NCI-H1417 (cell line): Measurements from ENCODE around the gene NDUFAF8.
A peak's percentile ranks its signal among the peaks of the same experiment; 100 is the strongest.

Experiments used
- DNase-seq, 3 experiments: peaks; one replicate each; lab custom pipeline; 2025; lab: John Stamatoyannopoulos, UW

NDUFAF8 gene

DNA sequence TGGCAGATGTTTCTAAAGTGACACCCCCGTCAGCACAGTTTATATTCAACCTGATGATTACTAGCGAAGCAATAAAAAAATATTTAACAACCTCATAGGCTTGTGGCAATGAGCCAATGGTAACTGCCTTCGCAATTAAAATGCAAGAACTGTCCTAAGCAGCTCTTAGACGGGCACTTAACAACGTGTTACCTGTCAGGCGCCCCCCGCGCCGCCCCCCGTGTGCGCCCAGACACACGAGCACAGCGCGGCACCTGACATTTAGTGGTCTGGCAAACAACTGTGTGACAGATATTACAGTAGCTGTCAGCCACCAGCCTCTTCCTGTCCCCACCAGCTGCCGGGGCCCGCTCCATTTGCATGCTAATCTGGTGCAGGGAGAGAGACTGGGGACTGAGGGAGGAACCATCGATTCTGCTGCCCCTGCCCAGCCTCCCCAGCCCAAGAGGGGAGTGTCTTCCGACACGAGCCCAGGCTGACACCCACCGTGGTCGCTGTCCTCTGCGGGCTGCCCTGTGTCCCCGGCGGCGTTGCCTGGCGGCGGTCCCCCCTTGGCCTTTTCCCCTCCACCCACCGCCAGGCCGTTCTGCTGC, 12.7 kb downstream of the NDUFAF8 start:
- peak; percentile 91 to 98 (median 96) for DNase-seq

DNA sequence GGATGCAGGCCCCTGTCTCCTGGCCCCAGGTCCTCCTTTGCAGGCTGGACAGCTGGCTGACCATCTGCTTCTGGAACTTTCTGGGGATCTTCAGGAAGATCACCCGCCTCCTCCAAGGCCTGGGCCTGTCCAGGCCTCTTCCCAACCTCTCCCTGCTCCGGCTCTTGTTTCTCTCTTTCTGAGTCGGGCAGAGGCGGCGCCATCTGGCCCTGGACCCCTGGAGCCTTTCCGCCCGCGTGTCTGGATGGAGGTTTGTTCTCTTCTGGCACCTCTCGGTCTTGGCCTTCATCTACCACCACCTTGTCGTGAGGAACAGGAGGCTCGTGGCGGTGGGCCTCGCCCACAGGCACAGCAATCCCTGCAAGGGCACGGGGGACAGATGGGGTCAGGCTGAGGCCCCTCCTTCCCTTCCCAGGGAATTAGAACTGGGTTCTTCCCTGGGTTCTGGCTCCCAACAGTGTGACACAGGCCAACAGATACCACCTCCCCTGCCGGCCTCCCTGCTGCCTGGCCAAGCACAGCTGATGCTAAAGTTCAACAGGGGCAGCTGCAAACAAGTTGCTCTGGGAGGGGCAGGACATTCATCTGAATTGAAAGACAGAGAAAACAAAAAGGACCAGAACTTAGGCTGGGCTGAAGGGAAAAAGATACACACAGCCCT, 13.3 kb downstream of the NDUFAF8 start:
- peak in 2 of 3 experiments; percentile 59 to 68 for DNase-seq

DNA sequence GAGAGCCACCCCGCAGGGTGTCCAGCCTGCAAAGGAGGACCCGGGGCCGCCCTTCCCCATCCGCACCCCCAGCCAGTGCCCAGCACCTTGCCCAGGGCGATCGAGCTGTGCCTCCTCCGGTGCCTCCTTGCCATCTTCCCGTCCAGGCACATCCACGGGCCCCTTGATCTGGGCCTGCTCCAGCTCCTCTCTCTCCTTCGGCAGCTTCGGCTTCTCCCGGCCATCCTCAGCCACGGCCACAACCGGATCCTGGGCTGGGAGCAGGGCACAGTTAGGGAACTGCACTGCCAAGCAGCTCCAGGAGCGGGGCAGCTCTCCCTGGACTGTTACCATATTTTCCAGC, 13.8 kb downstream of the NDUFAF8 start:
- peak in 1 of 3 experiments; percentile 44 for DNase-seq

DNA sequence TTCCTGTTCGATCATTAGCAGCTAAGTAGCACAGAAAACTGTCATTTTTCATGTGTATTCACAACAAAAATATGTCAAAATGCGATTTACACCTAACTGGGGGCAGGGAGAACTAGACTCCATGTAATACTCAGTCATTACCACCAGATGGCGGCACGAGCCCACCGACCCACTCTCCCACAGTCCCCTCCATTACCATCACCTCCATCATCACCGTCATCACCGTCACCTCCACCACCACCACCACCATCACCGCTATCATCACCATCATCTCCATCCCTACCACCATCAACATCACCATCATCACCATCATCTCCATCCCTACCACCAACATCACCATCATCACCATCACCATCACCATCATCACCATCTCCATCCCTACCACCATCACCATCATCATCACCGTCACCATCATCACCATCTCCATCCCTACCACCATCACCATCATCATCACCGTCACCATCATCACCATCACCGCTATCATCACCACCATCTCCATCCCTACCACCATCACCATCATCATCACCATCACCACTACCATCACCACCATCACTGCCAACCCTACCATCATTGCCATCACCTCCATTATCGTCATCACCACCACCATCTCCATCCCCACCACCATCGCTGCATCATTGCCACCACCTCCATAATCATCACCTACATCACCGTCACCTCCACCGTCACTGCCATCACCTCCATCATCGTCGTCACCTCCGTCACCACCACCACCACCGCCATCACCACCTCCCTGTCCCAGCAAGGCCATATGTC, 14.4 kb downstream of the NDUFAF8 start:
- DNase-seq: peak; percentile 25 to 72 (median 44)

DNA sequence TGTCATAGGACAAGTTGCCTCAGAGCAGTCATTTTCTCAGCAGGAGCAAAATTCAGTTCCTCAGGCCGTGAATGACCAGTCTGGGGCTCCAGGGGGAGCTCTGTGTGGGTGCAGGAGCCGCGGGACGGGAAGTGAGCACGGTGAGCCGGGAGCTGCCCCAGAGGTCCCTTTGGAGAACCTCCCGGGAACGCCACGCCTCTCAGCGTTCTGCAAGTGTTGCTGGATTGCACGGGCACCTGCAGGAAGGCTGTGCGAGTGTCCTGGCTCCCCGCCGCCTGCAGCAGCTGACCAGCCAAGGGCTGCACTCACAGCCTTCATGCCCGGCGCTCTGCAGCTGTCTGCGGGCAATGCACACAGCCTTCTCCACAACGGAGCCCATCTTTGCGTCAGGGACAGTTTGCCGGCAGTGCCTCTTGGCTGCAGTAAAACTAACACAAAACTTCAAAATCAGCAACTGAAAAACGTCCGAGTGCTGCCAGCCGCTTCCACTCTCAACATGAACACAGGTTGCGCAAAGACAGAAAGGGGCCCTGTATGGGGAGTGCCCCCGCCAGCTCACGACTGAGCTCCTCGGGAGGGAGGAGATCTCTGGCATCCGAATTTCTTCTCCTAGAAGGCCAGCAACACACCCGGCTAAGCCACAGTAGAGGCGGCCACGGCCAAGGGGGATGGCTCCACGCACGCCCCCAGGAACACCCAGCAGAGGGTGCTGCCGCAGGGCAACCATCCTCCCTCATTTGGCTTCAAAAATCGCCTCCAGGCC, 16.0 kb downstream of the NDUFAF8 start:
- DNase-seq: peak; percentile 78 to 98 (median 94)

DNA sequence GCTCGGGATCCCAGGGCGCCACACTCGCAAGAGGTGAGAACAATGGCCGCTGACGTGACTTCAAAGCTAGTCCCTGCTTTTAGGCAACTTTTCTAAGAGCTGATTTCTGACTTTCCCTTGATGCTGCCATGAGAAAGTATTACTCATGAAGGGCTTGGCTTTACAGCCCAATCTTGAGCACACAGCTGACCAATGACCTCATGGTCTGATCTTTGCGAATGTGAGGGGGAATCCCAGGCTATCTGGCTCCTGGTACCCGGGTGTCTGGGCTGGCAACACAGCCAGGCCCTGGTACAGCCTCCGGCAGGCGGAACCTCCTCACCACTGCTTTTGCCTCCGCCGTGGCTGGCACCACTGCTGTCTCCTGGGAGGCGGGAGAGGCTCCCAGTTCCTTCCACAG, 17.5 kb downstream of the NDUFAF8 start:
- no peak for DNase-seq

DNA sequence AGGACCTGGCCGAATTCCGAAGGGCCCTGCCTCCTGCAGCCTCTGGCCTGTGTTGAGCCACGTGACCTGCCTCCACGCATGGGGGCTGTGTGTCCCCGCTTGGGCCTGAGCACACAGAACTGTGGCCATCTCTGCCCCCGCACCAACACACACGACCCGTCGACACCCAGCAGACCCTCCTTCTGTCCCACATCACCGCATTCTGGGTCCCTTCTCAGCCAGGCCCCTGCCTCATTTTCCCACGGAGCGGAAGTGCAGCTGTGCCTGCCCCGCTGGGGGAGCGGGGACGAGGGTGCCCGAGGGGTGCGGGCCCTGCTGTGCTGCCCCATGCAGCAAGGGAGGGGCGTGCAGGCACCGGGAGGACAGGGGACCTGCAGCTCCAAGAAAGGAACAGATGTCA, 18.4 kb downstream of the NDUFAF8 start:
- no peak for DNase-seq

DNA sequence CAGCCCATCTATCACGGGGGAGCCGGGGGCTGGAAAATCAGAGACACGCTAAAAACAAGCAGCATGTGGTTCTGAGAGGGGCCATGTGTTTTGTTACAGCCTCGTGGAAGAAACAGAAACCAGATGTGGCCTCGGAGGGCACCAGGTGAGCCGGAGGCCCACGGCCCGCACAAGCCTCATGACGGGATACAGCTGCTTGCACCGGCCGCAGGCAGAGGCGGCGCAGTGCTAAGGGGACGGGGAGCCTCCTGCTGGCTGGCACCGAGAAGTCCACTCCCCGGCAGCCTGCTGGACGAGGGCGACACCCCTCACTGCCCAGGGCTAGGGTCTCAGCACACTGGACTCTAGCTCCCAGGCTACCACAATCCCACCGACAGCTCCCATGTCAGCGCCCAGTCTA, 19.2 kb downstream of the NDUFAF8 start:
- no peak for DNase-seq

DNA sequence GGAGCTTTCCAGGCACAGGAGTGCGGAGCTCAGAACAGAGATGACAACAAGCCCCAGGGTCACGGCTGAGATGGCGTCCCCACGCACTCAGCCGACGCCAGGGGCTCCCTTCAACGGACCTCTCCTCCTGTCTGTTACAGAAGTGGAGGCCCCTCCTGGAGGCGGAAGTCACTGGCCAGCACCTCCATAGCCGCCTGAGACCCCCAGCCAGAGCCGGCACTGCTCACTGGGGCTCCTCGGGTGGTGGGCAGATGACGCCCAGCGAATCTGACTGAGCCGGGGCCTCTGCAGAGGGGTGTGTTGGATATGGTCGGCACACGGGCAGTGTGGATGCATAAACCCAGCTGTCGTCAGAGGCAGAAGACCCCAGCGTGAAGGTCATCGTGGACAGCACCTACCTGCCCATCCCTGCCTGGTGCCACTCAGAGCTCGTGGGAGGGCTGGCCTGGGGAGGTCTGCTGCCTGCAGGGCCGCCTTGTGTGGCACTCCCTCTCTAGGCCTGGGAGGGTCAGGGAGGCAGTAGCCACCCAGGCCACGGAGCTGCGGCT, 20.0 kb downstream of the NDUFAF8 start:
- no peak for DNase-seq

DNA sequence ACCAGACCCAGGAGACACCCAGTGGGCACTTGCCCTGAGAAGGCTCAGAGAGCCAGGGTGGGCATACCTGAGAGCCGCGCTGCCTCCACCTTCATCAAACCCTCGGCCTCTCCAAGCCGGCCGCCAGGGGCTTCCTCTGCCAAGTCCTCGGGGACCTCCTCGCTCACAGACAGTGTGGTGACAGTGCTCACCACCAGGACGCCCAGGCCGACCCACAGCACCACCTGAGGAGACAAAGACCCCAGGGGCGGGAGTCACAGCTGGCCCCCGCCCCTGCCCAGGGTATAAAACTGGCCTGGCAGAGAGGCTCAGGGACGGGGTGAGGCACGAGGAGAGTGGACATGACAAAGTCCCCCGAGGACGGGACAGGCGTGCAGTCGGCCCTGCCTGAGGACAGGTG, 21.1 kb downstream of the NDUFAF8 start:
- no peak for DNase-seq

DNA sequence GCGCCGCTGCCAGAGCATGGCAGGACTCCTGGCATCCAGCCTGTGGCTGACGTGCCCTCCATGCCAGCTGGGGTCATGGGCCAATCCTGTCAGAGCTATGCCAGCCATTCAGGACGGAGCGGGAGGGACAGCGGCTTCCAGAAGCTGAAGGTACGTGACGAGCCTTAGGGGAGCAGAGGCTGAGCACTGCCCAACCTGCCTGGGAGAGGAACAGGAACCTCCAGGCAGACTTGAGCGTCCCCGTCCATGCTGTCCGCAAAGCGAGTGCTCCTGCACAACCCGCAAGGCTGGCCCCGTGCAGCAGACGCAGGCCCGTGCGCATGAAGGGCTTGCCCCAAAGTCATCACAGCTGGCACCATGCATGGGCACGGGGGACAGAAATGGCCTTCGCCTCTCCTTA, 21.5 kb downstream of the NDUFAF8 start:
- DNase-seq: no peak

DNA sequence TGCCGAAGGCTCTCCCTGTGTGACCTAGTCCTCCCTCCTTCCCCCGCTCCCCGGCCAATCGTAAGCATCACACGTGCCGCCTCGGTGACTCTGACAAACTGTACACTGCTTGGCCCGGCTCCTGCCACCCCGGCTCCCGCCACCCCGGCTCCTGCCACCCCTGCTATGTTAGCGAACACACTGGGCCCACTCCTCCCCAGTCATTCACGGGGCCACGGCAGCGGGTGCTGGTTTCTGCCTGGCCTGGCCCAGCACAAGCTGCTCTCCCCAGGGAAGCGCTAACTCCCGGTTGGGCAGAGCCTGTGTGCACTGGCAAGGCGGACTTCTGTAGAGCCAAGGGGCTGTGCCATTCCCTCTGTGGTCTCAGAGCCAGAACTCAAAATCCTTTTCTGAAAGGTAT, 22.0 kb downstream of the NDUFAF8 start:
- DNase-seq: no peak

DNA sequence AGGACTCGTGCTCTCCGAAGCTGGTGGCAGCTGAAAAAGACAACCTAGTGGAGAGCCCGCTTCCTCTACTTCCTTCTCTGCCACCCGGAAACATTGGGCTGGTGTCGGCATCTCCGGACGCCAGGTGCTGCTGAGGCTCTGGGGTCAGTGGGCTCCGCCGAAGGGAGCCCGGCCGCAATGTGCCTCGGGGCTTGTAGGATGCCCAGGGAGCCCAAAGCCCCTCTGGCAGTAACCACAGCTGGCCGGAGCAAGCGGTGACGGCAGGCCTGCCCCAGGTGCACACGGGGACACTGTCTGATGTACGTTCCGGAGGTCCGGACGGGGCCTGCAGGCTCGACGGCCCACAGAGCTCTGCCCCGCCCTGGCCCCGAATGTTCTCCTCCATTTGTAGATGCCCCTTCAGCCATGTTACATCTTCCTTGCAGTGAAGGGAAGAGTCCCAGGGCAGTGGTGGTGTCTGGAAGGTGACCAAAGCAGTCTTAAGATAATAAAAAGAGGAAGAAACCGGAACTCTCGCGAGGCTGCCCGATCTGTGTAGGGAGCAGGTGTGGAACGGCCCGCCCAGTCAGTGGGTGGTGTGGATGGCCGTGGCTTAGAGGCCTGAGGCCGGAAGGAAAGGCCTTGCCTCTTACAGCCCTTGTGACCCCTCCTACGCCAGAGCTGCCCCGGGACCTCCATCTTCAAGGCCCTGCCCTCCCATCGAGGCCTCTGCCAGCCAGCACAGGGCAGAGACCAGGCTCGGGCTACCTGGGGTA, 22.6 kb downstream of the NDUFAF8 start:
- DNase-seq: no peak

DNA sequence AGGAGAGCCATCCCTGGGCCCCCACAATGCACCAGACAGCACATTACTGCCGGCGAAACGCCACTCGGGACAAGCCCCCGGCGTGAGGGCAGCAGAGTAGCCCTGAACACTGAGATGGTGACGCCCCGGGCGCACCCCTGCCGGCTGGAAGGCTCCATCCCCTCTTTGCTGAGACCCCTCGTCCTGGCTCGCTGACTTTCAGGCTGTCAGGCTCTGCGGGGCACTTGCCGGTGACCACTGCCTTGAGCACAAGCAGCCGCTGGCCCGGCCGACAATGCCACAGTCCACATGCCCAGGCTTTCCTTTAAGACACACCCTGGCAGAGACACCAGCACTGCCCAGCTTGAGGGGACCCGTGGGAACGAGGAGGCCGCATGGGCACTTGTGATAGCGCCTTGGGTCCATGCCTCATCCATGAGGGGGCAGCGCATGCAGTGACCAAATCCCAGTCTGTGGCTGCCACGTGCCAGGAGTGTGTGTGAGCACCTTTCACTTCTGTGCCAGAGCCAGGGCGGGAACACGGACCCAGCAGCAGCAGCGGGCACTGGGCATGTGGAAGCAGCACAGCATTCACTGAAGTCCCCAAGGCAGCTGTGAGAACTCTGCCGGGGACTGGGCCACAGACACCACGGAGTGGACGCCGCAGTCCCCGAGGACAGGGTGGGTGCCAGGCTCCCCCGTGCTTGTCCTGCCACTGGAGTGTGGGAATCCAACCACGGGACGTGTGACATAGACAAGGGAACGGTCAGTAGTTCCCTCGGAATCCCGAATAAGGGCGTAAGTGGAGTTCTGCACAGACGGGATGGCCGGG, 24.5 kb downstream of the NDUFAF8 start:
- DNase-seq: no peak

DNA sequence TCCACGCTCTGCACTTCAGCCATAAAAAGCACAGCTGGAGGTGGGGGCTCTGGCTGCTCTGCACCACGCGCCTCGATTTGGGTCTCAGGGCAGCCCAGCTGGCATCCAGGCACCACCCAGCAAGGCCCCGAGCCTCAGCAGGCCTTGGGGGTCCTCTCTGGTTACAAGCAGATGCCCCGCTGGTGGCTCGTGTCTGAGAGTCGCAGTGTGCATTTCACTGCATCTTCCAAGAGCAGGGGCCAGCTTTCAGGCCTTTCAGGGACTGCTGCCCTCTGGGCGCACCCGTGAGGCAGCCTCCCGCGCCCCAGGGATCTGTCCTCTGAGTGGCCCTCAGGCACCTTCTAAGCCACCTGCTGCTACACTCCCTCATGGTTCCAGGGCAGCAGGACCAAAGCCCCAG, 25.5 kb downstream of the NDUFAF8 start:
- DNase-seq: no peak

DNA sequence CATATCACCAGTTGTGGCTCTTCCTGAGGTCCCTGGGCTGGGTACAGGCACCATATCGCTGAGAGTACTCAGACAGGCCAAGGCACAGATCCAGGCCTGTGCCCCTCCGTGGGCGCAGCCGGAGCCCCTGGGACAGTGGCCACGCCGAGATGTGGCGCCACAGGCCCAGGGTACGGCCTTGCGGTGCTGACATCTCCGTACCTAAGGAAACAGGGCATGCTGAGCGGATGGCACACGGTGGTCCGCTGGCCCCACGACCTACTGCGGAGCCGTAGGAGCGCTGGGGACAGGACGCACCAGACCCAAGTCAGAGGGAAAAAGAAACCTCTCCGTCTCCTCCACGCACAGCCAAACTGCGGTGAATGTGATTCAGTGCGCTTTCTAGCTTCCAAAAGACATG, 26.5 kb downstream of the NDUFAF8 start:
- DNase-seq: no peak

DNA sequence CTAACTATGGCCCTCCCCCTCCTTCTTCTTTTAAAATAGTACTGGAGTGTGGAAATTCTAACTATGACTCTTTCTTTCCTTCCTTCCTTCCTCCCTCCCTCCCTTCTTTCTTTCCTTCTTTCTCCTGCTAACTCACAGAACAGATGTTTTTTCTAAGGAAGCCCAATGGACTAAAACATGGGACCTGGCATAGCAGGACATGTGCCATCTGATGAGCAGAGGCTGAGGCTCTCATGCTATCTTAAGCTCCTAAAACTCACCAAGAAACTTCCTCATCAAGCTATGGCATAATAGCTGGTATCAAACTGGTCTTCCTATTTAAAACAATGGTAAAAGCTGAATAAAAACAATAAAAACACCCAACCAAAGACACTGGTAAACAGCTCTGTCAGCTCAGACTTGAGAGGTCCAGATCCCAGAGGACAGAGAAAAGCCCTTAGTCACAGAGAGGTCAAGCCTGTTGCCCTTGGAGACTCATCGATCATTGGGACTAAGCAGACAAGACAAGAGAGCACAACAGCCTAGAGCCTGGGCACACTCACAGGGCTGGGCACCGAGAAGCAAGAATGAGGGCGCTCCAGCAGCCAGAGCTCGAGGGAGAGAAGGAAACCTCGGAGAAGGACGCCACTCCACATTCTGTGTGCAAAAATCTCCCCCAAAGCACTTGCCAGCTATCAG, 28.4 kb downstream of the NDUFAF8 start:
- DNase-seq: no peak

DNA sequence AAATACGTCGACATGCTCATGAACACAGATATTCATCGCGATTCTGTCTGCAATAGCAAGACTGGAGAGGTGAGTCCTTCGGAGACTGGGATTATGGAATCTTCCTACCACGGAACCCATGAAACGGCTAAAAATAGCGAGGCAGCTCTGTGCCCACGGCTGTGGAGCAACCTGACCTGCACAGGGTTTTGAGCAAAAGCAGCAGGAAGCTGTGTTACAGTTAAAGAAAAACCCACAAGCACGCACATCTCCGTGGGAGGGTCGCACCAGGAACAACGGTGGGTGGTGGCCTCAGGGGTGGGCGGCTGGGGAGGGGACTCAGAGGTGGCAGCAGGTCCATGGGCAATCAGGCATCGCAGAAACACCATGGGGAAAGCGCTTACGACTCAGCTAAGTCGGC, 31.2 kb downstream of the NDUFAF8 start:
- DNase-seq: no peak

DNA sequence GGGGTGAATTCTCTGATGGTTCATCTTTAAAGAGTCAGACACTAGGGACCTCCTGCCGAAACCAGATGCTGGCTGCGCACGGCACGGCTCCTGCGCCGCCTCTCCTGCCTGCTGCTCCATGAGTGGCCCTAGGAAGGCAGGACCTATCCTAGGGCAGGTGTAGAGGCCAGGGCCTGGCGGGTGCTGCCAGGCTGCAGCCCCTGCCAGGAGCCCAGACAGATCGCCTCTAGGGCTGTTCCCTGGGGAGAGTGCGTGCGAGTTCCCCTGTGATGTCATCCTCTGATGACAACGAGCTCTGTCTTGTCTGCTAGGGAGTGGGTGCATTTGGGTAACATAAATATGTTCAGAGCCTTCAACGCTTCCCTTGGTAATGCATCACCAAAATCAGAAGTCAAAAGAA, 32.1 kb downstream of the NDUFAF8 start:
- peak in 2 of 3 experiments; percentile 11 to 50 for DNase-seq

DNA sequence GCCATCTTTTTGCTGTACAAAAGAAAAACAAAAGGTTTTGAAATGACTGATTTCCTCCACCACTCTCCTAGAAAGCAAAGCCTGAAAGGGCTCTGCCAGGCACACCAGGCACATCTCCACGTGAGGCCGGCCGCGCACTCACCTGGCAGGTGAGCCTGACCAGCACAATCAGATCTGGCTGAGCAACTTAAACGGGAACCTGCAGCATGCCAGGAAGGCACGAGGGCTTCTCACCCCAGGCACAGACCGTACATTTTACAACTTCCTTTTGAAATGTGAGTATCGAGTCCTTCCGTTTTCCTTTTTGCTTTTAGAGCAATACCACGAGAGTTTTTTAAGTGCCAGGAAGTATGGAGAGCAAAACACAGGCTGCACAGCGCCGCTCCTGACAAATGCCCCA, 33.5 kb downstream of the NDUFAF8 start:
- no peak for DNase-seq
